ENCODE results near the gene MNAT1.

The MNAT1 gene

GRCh38 chr14:60738843-60739508, 4.4 kb downstream of the MNAT1 start:
- TF ChIP-seq CTCF (IDR thresholded peaks at IDR 0.05; ENCODE audit: borderline replicate concordance, insufficient read depth, low read depth, low read length) = no peak
- H3K4me3 ChIP-seq (ENCODE audit: low read depth, low read length) = no peak overlapping the region

DNA sequence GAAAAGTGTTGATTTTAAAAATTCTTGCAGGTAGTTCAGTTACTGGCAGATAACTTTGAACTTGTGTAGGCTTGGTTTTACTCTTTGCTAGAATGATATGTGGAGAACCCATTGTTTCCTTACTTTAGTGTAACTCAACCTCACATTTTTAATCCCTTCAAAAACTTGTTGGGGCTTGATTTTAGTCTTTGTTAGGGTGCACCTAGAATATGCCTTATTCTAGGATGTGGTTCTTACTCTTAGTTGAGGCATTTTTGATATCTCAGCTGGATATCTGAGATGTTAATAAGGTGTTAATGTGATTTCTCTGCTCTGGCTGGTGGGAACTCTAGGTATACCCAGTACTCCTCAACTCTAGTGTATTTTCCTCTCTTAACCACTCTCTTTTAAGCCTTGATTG, 10.0 kb downstream of the MNAT1 start:
- H3K4me3 ChIP-seq (ENCODE audit: low read depth, low read length) = no peak overlapping the region
- no peak for TF ChIP-seq CTCF (IDR thresholded peaks at IDR 0.05; ENCODE audit: borderline replicate concordance, insufficient read depth, low read depth, low read length)

DNA sequence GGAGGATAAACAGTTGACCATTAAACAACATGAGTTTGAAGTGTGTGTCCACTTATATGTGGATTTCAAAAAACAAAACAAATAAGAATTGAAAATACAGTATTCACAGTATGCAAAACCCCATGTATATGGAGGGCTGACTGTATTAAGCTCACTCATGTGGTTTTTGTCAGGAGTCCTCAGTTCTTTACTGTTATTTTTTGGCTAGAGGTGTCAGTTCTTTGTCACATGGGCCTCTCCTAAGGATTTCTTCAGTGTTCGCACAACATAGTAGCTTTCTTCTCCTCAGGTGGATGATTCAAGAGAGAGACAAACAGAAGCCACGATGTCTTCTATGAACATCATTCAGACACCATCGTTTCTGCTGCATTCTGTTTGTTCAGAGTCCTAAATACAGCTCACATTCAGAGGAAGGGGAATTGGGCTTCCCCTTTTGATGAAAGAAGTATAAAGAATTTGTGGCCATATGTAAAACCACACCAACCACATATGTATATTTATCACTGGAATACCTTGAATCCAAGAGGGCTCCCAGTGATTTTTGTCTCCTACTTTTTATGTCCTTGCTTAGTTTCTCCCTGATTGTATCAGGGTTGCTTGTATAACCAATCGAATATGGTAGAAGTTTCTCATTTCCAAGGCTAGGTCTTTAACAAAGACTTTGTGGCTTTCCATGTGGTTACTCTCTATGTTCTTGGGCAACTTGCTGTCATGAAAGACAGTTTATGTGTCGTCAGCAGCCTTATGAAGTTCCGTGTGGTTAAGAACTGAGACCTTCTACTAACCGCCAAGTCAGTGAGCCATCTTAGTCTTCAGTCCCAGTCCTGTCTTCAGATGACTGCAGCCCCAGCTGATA, 18.9 kb downstream of the MNAT1 start:
- TF ChIP-seq CTCF (IDR thresholded peaks at IDR 0.05; ENCODE audit: borderline replicate concordance, insufficient read depth, low read depth, low read length) = no peak
- H3K4me3 ChIP-seq (ENCODE audit: low read depth, low read length) = no peak overlapping the region

DNA sequence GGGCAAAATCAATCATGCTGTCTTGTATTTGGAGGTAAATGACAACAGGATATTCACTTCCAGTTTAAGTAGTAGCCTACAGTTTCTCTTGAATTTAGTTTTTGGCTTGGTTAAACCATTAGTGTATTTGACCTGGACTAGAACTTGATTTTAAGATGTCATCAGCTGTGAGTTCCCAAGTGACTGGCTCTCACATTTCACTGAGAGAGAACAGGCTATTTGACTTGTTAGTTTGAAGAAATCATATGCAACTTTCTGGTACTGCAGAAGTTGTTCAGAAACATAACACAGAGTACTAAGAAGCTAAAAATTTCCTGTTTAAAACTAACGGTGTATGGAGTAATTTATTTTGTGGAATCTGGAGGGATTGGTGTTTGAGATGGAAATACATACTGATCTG, 22.3 kb downstream of the MNAT1 start:
- no peak overlapping the region for H3K4me3 ChIP-seq (ENCODE audit: low read depth, low read length)
- no peak for TF ChIP-seq CTCF (IDR thresholded peaks at IDR 0.05; ENCODE audit: borderline replicate concordance, insufficient read depth, low read depth, low read length)

GRCh38 chr14:60757567-60758002, 23.0 kb downstream of the MNAT1 start:
- TF ChIP-seq CTCF (IDR thresholded peaks at IDR 0.05; ENCODE audit: borderline replicate concordance, insufficient read depth, low read depth, low read length) = no peak
- H3K4me3 ChIP-seq (ENCODE audit: low read depth, low read length) = no peak overlapping the region

DNA sequence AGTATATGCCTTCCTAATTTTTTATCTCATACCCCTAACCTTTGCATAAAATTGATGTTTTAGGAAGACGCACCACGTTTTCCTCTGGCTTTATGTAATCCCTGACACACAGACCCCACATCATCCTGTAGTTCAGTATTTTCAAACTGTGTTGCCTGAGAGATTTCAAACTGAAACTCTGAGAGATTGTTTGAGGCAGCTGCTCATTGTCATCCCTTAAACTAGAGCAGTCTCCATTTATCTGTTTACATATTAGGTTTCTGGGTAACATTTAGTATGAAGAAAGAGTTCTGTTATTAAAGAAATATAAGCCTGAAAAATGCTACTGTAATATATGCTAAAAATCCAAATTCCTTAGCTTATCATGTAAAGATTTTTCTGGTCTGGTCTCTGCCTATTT, 24.3 kb downstream of the MNAT1 start:
- no peak overlapping the region for H3K4me3 ChIP-seq (ENCODE audit: low read depth, low read length)
- no peak for TF ChIP-seq CTCF (IDR thresholded peaks at IDR 0.05; ENCODE audit: borderline replicate concordance, insufficient read depth, low read depth, low read length)

DNA sequence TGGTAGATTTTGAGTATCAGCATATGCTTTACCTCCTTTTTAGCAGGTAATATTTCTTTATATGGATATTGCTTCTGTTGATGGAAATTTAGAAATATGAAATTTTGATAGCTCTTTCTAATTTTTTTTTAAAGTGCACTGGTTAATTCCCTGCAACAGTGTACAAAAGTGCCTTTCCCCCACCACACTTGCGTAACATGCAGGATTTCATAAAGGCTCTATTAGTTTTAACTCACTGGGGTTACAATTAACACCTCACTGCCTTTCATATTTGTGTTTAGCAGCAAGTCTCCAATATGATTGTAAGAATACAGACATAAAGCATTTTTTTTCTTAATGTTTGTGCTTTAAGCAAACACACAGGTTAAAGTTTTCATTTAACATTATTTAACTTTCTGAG, 25.6 kb downstream of the MNAT1 start:
- TF ChIP-seq CTCF (IDR thresholded peaks at IDR 0.05; ENCODE audit: borderline replicate concordance, insufficient read depth, low read depth, low read length) = no peak
- no peak overlapping the region for H3K4me3 ChIP-seq (ENCODE audit: low read depth, low read length)
